GM19043 (cell line): ENCODE results near the gene AHSG.
A peak's percentile ranks its signal among the peaks of the same experiment; 100 is the strongest.
"Not testable (repeated sequence)": the region's sequence is repeated elsewhere in the genome, so short reads cannot be mapped to it uniquely, and the experiment has no call there.

Source experiments
- ATAC-seq: cut with Tn5 transposase; IDR thresholded peaks from one replicate; pipeline ENCODE4 v1.9.1; 2021; ENCODE audit warnings: low read depth; ENCODE audit not compliant: unreplicated experiment

Gene AHSG, protein sequence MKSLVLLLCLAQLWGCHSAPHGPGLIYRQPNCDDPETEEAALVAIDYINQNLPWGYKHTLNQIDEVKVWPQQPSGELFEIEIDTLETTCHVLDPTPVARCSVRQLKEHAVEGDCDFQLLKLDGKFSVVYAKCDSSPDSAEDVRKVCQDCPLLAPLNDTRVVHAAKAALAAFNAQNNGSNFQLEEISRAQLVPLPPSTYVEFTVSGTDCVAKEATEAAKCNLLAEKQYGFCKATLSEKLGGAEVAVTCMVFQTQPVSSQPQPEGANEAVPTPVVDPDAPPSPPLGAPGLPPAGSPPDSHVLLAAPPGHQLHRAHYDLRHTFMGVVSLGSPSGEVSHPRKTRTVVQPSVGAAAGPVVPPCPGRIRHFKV

DNA sequence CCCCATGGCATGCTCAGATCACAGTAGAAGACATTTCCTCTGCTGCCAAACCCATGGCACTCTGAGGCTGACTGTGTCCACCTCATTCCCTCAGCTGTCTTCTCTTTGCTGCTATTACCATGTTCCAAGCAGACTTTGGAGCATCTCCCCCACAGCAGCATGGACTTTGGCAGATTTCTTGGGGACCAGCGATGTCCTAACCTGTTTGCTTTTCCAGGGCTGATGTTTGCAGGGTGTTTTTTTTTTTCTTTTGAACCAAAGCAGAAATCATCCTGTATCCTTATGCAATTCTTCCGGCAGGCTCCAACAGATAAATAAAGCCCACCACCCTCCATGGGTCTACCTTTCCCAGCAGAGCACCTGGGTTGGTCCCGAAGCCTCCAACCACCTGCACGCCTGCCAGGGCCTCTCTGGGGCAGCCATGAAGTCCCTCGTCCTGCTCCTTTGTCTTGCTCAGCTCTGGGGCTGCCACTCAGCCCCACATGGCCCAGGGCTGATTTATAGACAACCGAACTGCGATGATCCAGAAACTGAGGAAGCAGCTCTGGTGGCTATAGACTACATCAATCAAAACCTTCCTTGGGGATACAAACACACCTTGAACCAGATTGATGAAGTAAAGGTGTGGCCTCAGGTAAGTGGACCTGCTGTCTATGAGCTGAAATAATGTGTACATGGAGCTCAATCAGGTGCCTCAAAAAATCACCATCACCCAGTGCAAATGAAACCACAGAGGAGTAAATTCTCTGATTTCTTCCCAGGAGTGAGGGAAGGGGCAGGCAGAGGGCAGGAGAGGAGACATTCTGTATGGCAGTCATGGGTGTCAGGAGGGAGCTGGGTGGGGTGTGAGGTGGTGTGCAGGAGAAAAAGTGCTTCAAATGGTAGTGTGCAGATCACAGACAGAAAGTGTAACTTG lies at the start of gene AHSG:
TSS of gene AHSG (plus strand) at position 340 of the 916 bp plus-strand sequence. CDS start at position 422, 82 bp downstream.
- ATAC-seq = no peak

DNA sequence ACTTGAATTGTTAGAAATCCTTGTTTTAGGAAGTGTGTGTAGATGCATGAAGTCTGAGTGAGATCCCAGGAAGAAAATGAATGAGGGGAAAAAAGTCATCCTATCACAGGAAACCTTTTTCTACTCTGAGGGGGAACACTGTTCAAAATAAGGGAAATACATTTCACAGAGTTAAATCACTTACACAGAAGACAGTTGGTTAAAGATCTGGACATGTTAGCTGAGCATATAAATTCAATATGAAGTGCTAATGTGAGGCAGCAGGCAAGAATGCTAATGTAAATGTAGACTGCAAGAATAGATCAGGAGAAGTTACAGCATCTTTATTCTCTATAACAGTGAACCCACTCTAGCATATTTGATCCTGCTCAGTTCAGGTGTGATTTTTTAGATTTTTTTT lies 48.3 kb upstream of the AHSG start:
- no peak for ATAC-seq

DNA sequence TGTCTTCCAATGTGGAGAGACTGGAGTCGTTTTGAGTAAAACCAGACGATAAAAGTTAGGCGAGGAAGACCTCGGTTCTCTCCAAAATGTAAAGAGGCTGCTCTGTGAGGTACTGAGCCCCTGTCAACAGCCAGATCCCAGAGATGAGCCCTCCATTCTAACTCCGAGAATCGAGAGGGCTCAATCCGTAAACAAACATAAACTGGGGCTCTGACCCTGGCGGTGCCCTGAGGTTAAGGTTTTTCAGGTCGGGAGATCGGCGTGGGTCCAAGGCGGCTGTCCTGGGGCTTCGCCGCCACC lies 46.1 kb upstream of the AHSG start:
- no peak for ATAC-seq

DNA sequence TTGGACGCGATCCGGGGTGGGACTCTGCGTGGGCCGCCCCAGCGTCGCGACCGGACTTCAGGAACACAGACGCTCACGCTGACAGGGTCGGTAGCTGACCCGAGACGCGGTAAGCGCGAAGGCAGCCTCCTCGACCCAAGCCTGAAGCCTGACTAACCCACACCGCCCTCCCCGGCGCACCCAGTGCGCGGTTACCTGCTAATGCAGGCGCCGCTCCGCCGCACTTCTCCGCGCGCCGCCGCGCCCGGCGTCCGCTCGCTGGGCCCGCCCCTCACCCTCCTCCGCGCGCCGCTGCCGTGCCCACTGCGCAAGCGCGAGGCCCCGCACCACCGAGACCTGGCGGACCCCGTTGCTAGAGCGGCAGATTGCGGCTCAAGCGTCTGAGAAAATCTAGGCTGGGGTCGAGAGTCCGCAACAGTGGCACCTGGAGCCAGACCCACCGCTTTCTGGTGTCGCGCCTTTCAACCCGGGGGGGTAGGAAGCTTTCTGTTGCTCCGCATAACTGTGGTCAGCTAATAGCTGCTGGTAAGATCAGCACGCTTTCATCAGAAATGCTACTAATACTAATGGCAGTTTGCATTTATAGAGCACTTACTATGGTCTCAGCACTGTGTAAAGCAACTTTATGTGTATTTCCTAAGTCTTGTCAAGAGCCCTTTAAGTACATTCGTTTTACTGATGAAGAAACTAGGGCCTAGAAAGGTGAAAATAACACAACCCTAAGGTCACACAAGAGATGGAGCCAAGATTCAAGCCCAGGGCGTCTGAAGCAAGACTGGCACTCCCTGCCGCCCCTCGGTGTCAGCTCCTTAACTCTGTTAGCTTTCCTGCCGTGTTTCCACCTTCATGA lies 45.6 kb upstream of the AHSG start, which contains the start of gene TBCCD1:
TSS of gene TBCCD1 (minus strand) at position 268 of the 850 bp plus-strand sequence. CDS start 3,010 bp downstream, outside the sequence.
- peak; percentile 39 for ATAC-seq

DNA sequence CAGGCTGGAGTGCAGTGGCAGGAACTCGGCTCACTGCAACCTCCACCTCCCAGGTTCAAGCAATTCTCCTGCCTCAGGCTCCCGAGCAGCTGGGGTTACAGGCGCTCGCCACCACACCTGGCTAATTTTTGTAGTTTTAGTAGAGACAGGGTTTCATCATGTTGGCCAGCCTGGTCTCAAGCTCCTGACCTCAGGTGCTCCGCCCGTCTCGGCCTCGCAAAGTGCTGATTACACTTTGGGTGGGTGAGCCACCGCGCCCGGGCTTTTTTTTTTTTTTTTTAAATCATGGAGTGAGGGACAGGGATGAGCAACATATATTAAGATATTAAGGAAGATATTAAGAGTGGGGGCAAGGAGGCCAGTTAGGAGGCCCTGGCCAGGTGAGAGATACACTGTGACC lies 43.5 kb upstream of the AHSG start:
- ATAC-seq = not testable (repeated sequence)

DNA sequence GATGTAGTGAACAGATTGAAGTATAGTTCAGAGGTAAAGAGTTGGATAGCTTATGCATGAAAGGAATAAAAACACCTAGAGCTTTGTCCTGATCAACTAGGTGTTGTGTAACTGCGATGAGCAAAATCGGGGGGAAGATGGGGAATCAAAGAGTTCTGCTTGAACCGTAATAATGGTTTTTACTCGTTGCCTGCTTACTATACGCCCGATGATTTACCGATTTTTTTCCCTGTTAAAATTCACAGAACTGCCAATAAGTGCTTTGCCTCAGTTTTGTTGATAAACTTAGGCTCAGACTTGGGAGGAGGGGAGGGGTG lies 43.1 kb upstream of the AHSG start:
- ATAC-seq = no peak

DNA sequence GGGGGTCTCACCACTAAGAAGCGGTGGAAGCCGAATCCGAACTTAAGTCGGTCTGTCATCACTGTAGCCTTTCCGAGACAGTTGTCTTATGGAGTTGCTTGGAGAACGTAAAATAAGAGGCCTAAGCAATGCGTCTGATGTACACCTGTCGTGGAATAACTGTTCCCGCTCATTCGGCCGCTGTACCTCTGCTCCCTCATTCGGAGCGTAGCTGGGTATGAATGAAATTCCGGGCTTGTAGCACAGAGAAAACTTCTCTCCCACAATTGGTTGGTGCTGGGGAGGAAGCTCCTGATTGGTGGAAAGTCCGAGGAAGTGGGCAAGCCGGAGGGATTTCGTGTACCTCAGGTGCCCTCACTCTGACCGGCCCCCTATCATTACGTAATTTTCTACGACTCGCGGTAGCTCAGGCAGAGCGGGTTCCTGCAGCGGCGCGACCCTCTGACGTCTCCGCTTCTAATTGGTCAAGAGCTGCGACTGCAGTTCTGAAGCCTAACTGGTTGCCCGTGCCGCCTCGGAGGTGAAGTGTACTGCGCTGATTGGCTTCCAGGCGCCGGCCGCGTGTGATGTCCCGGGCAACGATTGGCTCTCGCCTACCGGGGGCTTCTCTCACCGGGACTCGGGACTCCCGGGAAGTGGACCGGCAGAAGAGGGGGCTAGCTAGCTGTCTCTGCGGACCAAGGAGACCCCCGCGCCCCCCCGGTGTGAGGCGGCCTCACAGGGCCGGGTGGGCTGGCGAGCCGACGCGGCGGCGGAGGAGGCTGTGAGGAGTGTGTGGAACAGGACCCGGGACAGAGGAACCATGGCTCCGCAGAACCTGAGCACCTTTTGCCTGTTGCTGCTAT lies 42.5 kb upstream of the AHSG start, which contains the start of gene DNAJB11:
TSS of gene DNAJB11 (plus strand) at position 625 of the 845 bp plus-strand sequence. CDS start at position 803, 178 bp downstream.
- ATAC-seq = peak; percentile 88

DNA sequence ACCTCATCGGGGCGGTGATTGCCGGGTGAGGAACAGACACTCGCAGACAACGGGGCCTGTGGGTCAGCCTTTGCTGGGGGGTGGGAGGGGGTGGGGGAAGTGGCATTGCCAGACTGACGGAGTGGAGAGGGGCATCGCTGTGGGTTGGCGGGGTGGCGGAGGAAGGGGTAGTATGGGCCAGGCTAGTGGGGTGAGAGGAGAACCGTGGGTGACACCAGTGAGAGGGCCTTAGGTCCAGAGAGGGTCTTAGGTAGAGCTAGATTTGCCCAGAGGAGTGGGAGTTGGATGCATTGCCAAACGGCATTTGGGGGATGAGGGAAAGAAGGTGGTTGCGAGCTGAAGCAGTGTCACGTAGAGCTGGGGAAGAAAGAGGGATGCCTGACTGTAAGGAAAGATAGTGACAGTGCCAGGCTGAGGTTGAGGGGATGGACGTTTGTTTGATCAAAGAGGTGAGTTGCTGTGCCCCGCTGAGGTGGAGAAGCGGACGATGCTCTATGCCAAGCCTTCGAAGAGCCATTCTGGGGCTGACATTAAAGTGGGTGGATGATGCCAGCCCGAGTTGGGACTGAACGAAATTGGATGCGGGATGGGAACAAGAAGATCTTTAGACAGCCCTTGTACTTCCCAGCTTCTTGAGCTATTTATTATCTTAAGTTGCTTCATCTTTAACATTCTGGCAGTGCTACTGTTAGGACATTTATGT lies 41.8 kb upstream of the AHSG start:
- ATAC-seq = no peak

DNA sequence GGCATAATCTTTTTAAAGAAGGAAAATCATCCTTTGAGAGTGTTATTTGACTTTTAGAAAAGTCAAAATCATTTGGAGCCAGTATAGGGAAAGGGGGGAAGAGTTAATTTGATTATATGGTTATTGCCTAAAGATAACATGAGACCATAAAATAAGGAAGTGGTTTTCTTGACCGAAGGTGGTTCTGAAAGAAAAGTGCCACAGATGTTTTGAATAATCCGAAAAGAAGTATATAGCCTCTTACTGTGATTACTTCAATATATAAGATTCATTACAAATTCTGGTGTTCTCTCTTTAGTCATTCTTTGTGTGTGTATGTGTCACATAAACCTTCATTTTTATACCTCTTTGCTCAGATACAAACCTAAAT lies 41.2 kb upstream of the AHSG start:
- no peak for ATAC-seq

DNA sequence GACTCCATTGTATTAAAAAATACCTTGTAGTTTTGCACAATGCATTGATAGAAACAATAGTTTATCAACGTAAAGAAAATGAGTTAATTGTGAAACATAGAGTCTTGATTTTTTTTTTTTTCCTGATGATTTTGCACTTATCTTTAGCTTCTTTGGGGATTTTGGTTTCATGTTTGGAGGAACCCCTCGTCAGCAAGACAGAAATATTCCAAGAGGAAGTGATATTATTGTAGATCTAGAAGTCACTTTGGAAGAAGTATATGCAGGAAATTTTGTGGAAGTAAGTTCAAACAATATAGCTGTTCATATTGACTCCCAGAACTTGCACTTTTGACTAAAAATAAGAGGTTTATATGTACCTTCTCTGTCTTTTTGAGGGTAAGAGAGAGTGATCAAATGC lies 35.3 kb upstream of the AHSG start:
- no peak for ATAC-seq

DNA sequence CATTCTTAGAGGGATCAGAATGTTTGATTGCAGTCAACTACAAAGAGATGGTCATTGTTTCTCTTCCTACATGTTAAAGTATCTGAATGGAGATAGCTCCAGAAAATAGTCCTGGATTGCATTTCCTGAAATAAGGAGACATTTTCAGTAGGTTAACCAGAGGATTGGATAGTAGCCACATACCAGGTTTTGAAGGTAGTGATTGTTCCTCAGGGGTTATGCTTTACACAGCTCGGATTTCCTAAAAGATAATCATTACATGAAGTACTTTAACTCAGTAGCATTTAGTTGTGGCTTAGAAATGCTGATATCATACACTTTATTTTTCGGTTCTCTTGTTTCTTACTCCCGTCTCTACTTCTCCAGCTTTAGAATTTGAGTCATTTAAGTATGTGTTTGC lies 32.1 kb upstream of the AHSG start:
- no peak for ATAC-seq

DNA sequence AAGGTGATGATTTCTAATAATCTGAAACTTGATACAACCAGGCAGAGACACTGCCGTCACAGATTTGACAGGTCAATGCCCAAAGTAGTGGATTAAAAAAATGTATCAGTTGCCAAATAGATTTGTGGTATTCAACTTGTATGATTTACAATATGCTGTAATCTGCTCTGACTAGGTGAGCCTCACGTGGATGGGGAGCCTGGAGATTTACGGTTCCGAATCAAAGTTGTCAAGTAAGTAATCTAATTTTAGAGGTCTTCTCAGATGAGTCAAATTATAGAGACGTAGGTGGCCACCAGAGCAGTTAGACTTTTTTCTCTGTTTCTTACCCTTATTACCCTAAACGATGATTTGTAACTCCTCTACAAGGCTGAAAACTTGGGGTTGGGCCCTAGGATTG lies 30.3 kb upstream of the AHSG start:
- no peak for ATAC-seq

DNA sequence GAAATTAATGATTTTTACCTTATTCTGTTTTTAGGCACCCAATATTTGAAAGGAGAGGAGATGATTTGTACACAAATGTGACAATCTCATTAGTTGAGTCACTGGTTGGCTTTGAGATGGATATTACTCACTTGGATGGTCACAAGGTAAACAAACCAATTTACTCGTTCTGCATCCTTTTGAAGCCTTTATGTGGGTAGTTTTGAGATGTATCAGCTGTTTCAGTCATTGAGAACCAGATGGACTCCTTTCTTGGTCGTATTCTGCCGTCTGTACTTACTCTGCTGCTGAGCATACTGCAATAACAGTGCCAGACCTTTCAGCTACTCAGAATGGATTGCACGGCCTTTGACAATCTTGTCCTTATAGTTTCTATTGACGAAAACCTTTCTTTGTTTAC lies 29.0 kb upstream of the AHSG start:
- no peak for ATAC-seq

DNA sequence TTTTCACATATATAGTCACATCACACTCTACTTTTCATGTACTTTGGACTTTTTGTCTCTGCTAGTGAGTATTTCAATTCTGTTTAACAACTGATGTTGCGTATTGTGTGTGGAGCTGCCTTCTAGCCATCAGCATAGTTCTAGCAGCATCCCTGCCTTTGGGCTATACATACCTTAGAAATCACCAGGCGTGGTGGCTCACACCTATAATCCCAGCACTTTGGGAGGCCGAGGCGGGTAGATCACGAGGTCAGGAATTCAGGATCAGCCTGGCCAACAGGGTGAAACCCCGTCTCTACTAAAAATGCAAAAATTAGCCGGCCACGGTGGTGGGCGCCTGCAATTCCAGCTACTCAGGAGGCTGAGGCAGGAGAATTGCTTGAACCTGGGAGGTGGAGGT lies 26.6 kb upstream of the AHSG start:
- not testable (repeated sequence) for ATAC-seq

DNA sequence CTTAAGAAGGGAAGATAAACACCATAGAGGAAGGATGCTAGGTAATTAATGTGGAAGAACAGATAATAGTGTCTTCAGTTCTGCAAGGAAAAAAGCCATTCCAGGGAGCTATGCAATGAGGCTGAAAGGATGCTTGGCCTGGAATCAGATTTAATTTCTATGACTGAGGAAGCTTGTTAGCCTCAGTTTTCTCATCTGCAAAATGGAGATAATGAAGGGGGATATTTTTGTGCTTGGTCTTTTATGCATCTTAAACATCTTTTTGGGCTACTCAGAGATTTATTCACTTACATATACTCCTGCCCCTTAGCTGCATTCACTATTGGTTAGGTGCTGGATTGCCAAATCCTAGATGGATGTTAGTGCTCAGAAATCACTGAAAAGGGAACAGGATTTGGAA lies 25.7 kb upstream of the AHSG start:
- no peak for ATAC-seq

DNA sequence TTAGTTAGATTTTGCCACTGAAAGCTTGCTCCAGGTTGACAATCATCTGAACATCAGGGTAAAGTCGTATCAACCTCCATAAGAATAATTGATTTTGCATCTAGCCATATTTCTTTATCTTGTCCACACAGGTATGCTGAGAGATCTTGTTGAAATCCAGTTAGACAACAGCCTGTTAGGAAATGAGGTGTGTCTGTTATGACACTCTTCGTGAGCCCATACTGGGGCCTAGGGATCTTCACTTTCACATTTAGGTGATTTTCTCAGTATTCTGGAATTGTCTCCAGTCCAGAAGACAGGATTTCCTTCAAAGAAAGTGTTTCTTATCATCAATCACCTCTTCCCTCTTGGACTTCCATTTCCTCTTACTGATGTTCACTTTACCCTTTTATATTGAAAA lies 24.2 kb upstream of the AHSG start:
- ATAC-seq = no peak

DNA sequence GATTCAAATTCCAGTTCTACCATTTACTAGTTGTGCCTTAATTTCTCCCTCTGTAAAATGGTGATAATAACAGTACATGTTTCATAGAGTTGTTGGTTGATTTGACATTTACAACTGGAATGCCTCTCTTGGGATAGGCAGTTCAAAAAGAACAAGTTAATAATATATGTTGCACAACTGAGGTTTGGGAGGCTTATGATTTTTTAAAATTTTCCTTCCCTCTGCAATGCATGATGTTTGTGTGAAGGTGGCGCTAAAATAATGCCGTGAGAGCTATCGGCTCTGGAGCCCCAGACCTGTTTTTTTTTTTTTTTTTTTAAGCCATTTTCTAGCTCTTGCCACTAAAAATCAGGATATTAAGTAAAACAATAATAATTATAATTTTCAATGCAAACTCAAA lies 23.7 kb upstream of the AHSG start:
- no peak for ATAC-seq

DNA sequence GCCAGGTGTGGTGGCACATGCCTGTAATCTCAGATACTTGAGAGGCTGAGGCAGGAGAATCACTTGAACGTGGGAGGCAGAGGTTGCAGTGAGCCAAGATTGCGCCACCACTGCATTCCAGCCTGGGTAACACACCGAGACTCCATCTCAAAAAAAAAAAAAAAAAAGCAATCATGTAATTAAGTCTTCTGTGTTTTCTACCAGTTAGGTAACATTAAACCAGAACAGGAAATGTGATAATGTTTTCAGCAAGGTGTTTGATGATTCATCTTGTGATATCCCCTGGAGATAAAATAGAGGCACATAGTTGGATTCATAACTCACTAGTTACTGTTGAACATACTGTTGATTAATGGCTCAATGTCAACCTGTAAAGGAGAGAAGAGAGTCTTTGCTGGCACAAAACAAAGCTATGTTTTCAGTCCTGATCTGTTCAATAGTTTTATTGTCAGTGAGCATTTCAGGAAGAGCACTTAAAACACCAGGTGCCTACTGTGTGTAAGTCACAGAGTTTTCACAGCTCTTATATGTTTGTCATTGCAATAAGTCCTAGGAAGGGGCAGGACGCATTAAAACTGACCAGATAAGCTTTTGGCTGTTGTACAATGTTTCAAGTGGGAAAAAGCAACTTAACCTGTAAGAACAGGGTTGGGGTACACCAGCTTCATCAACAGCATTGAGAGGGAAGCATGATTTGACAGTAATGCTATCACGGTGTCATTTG lies 22.8 kb upstream of the AHSG start:
- ATAC-seq = no peak
